SK-N-MC (cell line): ENCODE measurements around the gene RNF38.
"Not testable (repeated sequence)": the region's sequence is repeated elsewhere in the genome, so short reads cannot be mapped to it uniquely, and the experiment has no call there.

Experiments used
- DNase-seq: peaks from one replicate; pipeline ENCODE4 v3.0.0-alpha.2; 2011; ENCODE audit warnings: low read depth, low spot score
- H3K27ac ChIP-seq: fragments of 200-600 bp; sonication (generic); 2 replicates; pipeline ENCODE4 v1.5.1; 2016; ENCODE audit warnings: mixed run types
- H3K36me3 ChIP-seq: fragments of 200-600 bp; sonication (generic); 2 replicates; pipeline ENCODE4 v1.6.1; 2017; ENCODE audit warnings: antibody characterized with exemption, low read length, mixed read lengths; ENCODE audit not compliant: insufficient read depth
- H3K4me3 ChIP-seq: fragments of 200-600 bp; sonication (generic); 2 replicates; pipeline ENCODE4 v1.5.1; 2016
- H3K9ac ChIP-seq: fragments of 200-600 bp; sonication (generic); 2 replicates; pipeline ENCODE4 v1.8.0; 2017; ENCODE audit warnings: mixed run types, mixed read lengths; ENCODE audit not compliant: insufficient read length
- H3K9me3 ChIP-seq: fragments of 200-600 bp; sonication (generic); 2 replicates; pipeline ENCODE4 v1.6.1; 2017; ENCODE audit warnings: low read depth, mild to moderate bottlenecking, antibody characterized with exemption, low read length, moderate library complexity, mixed read lengths
- EZH2 ChIP-seq: fragments of 200-600 bp; sonication (generic); IDR thresholded peaks from one replicate; pipeline ENCODE4 v1.6.1; 2017; ENCODE audit warnings: antibody characterized with exemption
- FOXP2 ChIP-seq: optimal IDR thresholded peaks from 2 replicates; pipeline ENCODE3; 2011; ENCODE audit warnings: mild to moderate bottlenecking, moderate library complexity; ENCODE audit not compliant: insufficient read depth; ENCODE audit errors: extremely low read length, control extremely low read depth
- POLR2AphosphoS5 ChIP-seq: IDR thresholded peaks from 2 replicates; pipeline ENCODE4 v1.6.1; 2012; ENCODE audit warnings: mild to moderate bottlenecking, low read depth, low read length, borderline replicate concordance

The RNF38 gene

GRCh38 chr9:36399980-36400331 is at the start of gene RNF38:
RNF38 (minus strand) TSS chr9:36400269; CDS start chr9:36400108, 161 bp downstream.
- Histone ChIP-seq H3K4me3 (peak within 1 kb of the TSS; percentile 85), H3K27ac (peak within 1 kb of the TSS; percentile 82), H3K9ac (peak within 1 kb of the TSS; percentile 85), H3K9me3 (no peaks in the 10 kb centered on the region; the same call in 1 of the 2 replicates), H3K36me3 (peaks cover 24% of the 10 kb centered on the region)
- no peak for DNase-seq
- no peak for TF ChIP-seq EZH2

- not testable (repeated sequence) for H3K27ac ChIP-seq, H3K9me3 ChIP-seq, H3K36me3 ChIP-seq, DNase-seq, H3K4me3 ChIP-seq, H3K9ac ChIP-seq
Observed at GRCh38 chr9:36448555-36448954, 48.5 kb upstream of the RNF38 start.

GRCh38 chr9:36448017-36448416 is 47.9 kb upstream of the RNF38 start:
- H3K9me3 ChIP-seq: no peaks in the 10 kb centered on the region
- H3K27ac ChIP-seq: no peak overlapping the region
- TF ChIP-seq FOXP2 (no peak), POLR2AphosphoS5 (no peak), EZH2 (no peak)
- no peak for DNase-seq
- no peaks in the 10 kb centered on the region for H3K36me3 ChIP-seq
- H3K9ac ChIP-seq: no peak overlapping the region
- H3K4me3 ChIP-seq: no peak overlapping the region

GRCh38 chr9:36446678-36447077 is 46.6 kb upstream of the RNF38 start:
- not testable (repeated sequence) for H3K9me3 ChIP-seq, H3K27ac ChIP-seq, H3K36me3 ChIP-seq, H3K4me3 ChIP-seq, DNase-seq, H3K9ac ChIP-seq

GRCh38 chr9:36445800-36446361 is 45.8 kb upstream of the RNF38 start:
- TF ChIP-seq EZH2 (no peak), FOXP2 (no peak), POLR2AphosphoS5 (no peak)
- no peak overlapping the region for H3K4me3 ChIP-seq
- no peak for DNase-seq
- no peak overlapping the region for H3K9ac ChIP-seq
- H3K27ac ChIP-seq: no peak overlapping the region
- no peaks in the 10 kb centered on the region for H3K36me3 ChIP-seq
- H3K9me3 ChIP-seq: no peaks in the 10 kb centered on the region

- no peak overlapping the region for H3K9ac ChIP-seq
- H3K4me3 ChIP-seq: no peak overlapping the region
Observed at GRCh38 chr9:36444203-36444602, 44.1 kb upstream of the RNF38 start.

GRCh38 chr9:36443581-36443980 is 43.5 kb upstream of the RNF38 start:
- H3K9ac ChIP-seq: no peak overlapping the region
- H3K36me3 ChIP-seq: no peaks in the 10 kb centered on the region
- no peak overlapping the region for H3K4me3 ChIP-seq
- H3K27ac ChIP-seq: no peak overlapping the region
- TF ChIP-seq FOXP2 (no peak), EZH2 (no peak), POLR2AphosphoS5 (no peak)
- no peaks in the 10 kb centered on the region for H3K9me3 ChIP-seq
- no peak for DNase-seq

More at GRCh38 chr9:36444203-36444602, 44.1 kb upstream of the RNF38 start:
- Histone ChIP-seq H3K27ac (no peak overlapping the region), H3K9me3 (no peaks in the 10 kb centered on the region), H3K36me3 (no peaks in the 10 kb centered on the region)
- TF ChIP-seq EZH2 (no peak), FOXP2 (no peak), POLR2AphosphoS5 (no peak)
- DNase-seq: no peak

- Histone ChIP-seq H3K4me3 (no peak overlapping the region), H3K27ac (no peak overlapping the region)
- no peak for TF ChIP-seq POLR2AphosphoS5
- no peak for TF ChIP-seq FOXP2
- TF ChIP-seq EZH2: no peak
Observed at GRCh38 chr9:36442710-36443109, 42.6 kb upstream of the RNF38 start.

GRCh38 chr9:36441966-36442365 is 41.9 kb upstream of the RNF38 start:
- Histone ChIP-seq H3K4me3 (no peak overlapping the region), H3K9ac (no peak overlapping the region), H3K27ac (no peak overlapping the region), H3K36me3 (no peaks in the 10 kb centered on the region), H3K9me3 (no peaks in the 10 kb centered on the region)
- TF ChIP-seq POLR2AphosphoS5 (no peak), FOXP2 (no peak), EZH2 (no peak)
- no peak for DNase-seq

More at GRCh38 chr9:36442710-36443109, 42.6 kb upstream of the RNF38 start:
- H3K9ac ChIP-seq: no peak overlapping the region
- H3K9me3 ChIP-seq: no peaks in the 10 kb centered on the region
- no peak for DNase-seq
- no peaks in the 10 kb centered on the region for H3K36me3 ChIP-seq
